Spinal cord (tissue), 10 donors: Measurements from ENCODE around the gene PHIP. TPM values are rescaled to one million over a fixed set of nuclear protein-coding genes. Genes with fewer than 3 reads are reported as not detected.

Experiments used
- DNase-seq, 6 donors: peaks; one replicate each; pipeline versions ENCODE4 v3.0.0 to v3.0.0-alpha.2; 2013 to 2015; ENCODE audit warnings: low spot score in 6 of 6, low read depth in 4 of 6
- H3K27ac ChIP-seq: one replicate; pipeline ENCODE4 v1.5.1; 2013; ENCODE audit warnings: low read depth, low read length, control low read depth
- H3K27me3 ChIP-seq: one replicate; pipeline ENCODE4 v1.6.1; 2013; ENCODE audit warnings: low read length; ENCODE audit not compliant: control insufficient read depth, insufficient read depth
- H3K36me3 ChIP-seq: one replicate; pipeline ENCODE4 v1.6.1; 2013; ENCODE audit warnings: low read length; ENCODE audit not compliant: control insufficient read depth, insufficient read depth
- H3K4me1 ChIP-seq: one replicate; pipeline ENCODE4 v1.6.1; 2013; ENCODE audit warnings: low read length; ENCODE audit not compliant: control insufficient read depth, insufficient read depth
- H3K4me3 ChIP-seq: one replicate; pipeline ENCODE4 v1.5.1; 2013; ENCODE audit warnings: low read depth, low read length, control low read depth
- H3K9me3 ChIP-seq: one replicate; pipeline ENCODE4 v1.6.1; 2013; ENCODE audit warnings: low read length; ENCODE audit not compliant: control insufficient read depth, insufficient read depth
- WGBS: methylation state at CpG from one replicate; pipeline ENCODE4 v1.1.5; 2013; ENCODE audit warnings: missing lambda C conversion rate; ENCODE audit not compliant: insufficient coverage; 5-methylcytosine and 5-hydroxymethylcytosine counted together
- long read RNA-seq, 4 donors: transcript quantifications; one replicate each; lab custom pipeline, GENCODE V29; 2026
- polyA plus RNA-seq, 2 donors: library from polyadenylated mRNA; unstranded; fragments of 120-200 nt; gene quantifications; one replicate each; pipeline ENCODE4 v1.2.1, GENCODE V29; 2013; ENCODE audit not compliant: insufficient read length in 2 of 2
- total RNA-seq, 2 donors: library from RNA; depleted of rRNA in 1 of 2; stranded (reverse); fragments of 120-200 nt in 1 of 2; fragments of >200 nt in 1 of 2; gene quantifications; one replicate each; pipeline versions ENCODE4 v1.2.3 to v1.2.4, GENCODE V29; 2013 to 2014
- donor health status: healthy.

Gene PHIP
- total RNA-seq (10 to 100 TPM; 45.6 to 57.6 TPM), polyA plus RNA-seq (10 to 100 TPM; 20.2 to 31.5 TPM)
- long read RNA-seq, donor 1, full-length matches to known transcripts, result 1 of 1 reads
- long read RNA-seq, donor 1, partial matches to known transcripts, result 0 of 1 reads
- long read RNA-seq, donor 1, other reads (novel, unspliced or antisense), result 0 of 1 reads
- long read RNA-seq, donor 2, result 0 reads
- long read RNA-seq, donor 3, result 0 reads
- long read RNA-seq, donor 4, partial matches to known transcripts, result 7 of 7 reads
- long read RNA-seq, donor 4, other reads (novel, unspliced or antisense), result 0 of 7 reads

DNA sequence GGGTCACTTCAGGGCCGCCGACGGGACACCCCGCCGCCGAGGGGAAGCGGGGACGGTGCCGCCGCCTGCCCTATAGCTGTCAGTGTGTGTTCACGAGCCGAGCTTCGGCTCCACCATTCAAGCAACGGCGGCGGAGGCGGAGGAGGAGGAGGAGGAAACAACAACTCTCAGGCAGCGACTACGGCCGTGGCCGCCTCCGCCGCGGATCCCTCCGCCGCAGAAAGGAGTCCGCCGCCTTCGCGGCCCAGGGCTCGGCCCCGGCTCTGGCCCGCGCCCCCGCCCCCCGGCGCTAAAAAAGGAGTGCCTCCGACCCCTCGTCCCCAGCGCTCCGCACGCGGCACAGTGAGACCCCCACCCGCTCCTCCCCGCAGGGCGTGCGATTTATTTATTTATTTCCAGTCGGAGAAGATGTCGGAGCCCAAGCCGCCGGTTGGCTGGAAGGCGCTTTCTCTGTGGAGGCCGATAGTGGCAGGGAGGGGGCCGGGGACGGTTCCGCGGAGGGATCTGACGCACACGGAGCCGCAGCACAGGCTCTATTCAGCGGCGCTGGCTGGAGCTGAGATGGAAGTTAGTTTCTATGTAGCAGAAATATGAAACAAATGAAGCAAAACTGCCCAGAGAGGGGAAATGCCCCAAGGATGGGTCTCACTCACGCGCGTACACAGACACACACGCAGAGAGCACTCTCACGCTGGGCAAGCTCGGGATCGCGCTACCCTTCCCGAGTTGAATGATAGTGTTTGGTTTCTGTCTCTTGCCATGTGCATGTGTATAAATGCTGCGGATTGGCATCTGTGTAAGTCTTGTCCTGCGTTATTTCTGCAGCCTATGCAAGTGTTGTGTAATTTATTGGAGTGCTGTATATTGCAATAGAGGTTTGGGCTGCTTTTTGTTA is at the start of gene PHIP:
Gene PHIP, minus strand, starts transcription at position 180 of the 895 bp plus-strand sequence. CDS start 186 bp downstream, outside the sequence.
- WGBS, result under 1% methylated on average over 73 of the region's 73 CpGs
- H3K27me3 ChIP-seq, result no peaks in the 10 kb centered on the region
- H3K4me3 ChIP-seq, result peak within 1 kb of the TSS; percentile 94
- H3K4me1 ChIP-seq, result no peaks in the 10 kb centered on the region
- peak; percentile 88 to 99 (median 96) for DNase-seq
- H3K9me3 ChIP-seq, result no peaks in the 10 kb centered on the region
- no peaks in the 10 kb centered on the region for H3K36me3 ChIP-seq
- peak within 1 kb of the TSS; percentile 99 for H3K27ac ChIP-seq

DNA sequence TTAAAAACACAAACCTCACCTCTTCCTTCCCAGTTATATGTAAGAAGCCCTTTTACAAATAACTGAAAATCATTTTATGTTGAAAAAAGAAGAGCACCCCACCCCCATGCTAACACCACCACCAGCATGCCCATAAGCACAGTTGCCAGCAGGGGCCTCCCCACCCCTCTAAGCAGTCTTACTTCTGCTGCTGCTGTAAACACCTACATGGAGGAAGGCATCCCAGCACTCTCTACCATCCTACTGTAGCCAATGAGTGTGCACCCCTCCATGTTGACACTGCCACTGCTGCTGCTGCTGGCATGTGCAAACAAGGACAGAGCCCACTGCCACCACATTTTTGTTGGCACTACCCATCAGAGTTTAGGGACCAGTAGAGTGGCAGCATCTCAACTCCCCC is 49.6 kb upstream of the PHIP start:
- no peak overlapping the region for H3K4me3 ChIP-seq

DNA sequence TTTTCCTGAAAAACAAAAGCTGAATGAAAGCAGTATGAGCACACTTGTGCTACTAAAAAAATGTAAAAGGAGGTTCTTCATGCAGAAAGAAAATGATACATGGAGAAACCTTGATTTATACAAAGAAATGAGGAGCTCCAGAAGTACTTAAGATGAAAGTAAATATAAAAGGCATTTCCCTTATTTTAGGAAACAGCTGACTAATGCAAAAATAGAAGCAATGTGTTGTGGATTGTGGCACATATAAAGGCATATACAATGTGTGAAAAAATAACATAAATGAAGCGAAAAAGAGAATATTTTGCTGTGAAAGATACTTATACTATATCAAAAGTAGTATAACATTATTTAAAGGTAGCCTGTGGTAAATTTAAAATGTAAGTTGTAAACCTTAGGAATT is 41.2 kb upstream of the PHIP start:
- no CpG with 5 or more reads among the region's 1 CpG for WGBS
- H3K27me3 ChIP-seq, result no peaks in the 10 kb centered on the region
- H3K27ac ChIP-seq, result no peak overlapping the region
- no peaks in the 10 kb centered on the region for H3K36me3 ChIP-seq
- H3K4me1 ChIP-seq, result no peaks in the 10 kb centered on the region
- no peak for DNase-seq
- no peak overlapping the region for H3K4me3 ChIP-seq
- H3K9me3 ChIP-seq, result no peaks in the 10 kb centered on the region

More for the DNA sequence above, 49.6 kb upstream of the PHIP start:
- no peaks in the 10 kb centered on the region for H3K4me1 ChIP-seq
- no peak for DNase-seq
- no peaks in the 10 kb centered on the region for H3K36me3 ChIP-seq
- H3K9me3 ChIP-seq, result peaks cover 2% of the 10 kb centered on the region
- no peak overlapping the region for H3K27ac ChIP-seq
- H3K27me3 ChIP-seq, result no peaks in the 10 kb centered on the region

DNA sequence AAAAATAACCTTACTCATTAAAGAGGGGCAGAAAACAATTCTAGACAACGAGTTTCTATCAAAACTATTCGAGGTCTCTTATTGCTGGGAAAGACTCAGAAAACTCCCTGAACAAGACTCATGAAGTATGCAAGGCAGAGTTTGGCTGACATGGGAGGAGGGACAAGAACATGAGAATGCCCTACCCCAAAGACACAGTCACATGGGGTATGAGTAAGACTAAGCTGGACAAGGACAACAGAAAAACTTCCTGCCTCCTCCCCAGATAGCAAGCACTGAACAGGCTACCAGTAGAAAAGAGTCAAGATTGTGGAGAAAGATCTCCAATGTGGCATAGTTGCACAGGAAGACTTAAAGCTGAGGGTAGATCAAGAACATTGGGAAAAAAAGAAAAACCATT is 39.7 kb upstream of the PHIP start:
- H3K9me3 ChIP-seq, result no peaks in the 10 kb centered on the region
- no peak overlapping the region for H3K27ac ChIP-seq
- no peaks in the 10 kb centered on the region for H3K27me3 ChIP-seq
- no peaks in the 10 kb centered on the region for H3K4me1 ChIP-seq
- H3K4me3 ChIP-seq, result no peak overlapping the region
- WGBS, result no CpG with 5 or more reads among the region's 2 CpGs
- H3K36me3 ChIP-seq, result no peaks in the 10 kb centered on the region
- DNase-seq, result no peak

DNA sequence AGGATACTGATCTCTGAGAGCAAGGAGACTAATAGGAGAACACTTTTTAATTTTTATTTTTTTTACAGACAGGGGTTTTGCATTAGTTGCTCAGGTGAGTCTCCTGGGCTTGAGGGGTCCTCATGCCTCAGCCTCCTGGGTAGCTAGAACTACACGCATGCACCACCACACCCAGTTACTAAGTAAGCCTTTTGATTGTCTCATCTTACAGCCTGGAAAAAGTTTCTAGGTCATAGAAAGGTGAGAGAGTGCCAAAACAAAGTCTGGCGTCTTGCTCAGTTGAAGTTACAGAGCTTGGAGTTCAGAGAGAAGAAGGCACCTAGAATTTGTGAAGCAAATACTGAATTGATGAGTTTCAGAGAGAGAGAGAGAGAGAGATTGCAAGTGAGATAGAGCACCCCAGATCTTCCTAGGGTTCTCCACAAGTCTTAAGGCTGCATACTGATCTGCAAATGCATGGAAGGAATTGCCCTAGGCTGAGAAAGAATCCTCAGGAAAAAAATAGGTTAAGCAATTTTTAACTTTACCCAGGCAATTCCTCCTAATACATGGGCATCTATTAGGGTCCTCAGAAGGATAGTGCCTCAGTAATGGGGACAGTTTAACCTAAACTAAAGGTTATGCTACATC is 37.6 kb upstream of the PHIP start:
- Histone ChIP-seq H3K9me3 (no peaks in the 10 kb centered on the region), H3K27ac (no peak overlapping the region), H3K27me3 (no peaks in the 10 kb centered on the region), H3K36me3 (no peaks in the 10 kb centered on the region), H3K4me3 (no peak overlapping the region), H3K4me1 (no peaks in the 10 kb centered on the region)
- WGBS, result 50% methylated on average over 1 of the region's 2 CpGs
- DNase-seq, result peak in 1 of 6 donors; percentile 1

DNA sequence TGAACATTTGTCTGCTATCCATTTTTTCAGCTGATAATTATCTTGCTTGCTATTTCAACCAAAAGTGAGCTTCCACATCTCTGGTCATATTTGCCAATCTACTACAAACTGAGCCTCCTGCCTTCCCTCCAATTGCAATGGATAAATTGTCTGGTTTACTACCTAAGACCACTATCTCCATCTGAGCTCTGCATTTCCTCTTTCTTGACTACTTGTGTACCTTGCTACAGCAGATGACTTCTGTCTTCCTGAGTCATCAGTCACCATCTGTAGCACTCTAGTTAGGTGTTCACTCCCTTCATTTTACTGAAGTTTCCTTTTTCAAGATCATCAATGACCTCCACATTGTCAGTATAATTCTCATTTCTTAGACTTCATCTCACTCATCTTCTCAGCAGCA is 33.5 kb upstream of the PHIP start:
- DNase-seq, result no peak
- Histone ChIP-seq H3K27ac (no peak overlapping the region), H3K4me1 (no peaks in the 10 kb centered on the region), H3K27me3 (no peaks in the 10 kb centered on the region), H3K9me3 (no peaks in the 10 kb centered on the region), H3K4me3 (no peak overlapping the region), H3K36me3 (no peaks in the 10 kb centered on the region)

DNA sequence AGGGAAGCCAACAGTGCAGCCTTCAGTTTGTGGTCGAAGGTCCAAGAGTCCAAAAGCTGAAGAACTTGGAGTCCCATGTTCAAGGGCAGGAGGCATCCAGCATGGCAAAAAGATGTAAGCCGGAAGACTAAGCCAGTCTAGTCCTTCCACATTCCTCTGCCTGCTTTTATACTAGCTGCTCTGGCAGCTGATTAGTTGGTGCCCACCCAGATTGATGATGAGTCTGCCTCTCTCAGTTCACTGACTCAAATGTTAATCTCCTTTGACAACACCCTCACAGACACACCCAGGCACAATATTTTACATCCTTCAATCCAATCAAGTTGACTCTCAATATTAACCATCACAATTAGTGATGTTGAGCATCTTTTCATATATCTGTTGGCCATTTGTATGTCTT is 23.1 kb upstream of the PHIP start:
- Histone ChIP-seq H3K27ac (no peak overlapping the region), H3K36me3 (no peaks in the 10 kb centered on the region), H3K4me3 (no peak overlapping the region), H3K9me3 (no peaks in the 10 kb centered on the region), H3K4me1 (no peaks in the 10 kb centered on the region), H3K27me3 (no peaks in the 10 kb centered on the region)
- DNase-seq, result no peak
- 100% methylated on average over 2 of the region's 2 CpGs for WGBS

DNA sequence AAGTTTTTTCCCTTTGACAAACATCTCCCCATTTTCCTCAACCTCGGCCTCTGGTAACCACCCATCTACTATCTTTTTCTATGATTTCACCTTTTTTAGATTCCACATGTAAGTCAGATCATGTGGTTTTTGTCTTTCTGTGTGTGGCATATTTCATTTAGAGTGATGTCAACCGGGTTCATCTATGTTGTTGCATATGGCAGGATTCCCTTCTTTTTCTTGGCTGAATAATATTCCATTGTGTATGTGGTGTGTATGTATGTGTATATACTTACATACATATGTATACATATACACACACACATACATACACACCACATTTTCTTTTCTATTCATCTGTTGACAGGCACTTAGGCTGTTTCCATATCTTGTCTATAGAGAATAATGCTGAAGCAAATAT is 22.2 kb upstream of the PHIP start:
- DNase-seq, result no peak
- no peaks in the 10 kb centered on the region for H3K9me3 ChIP-seq
- H3K4me1 ChIP-seq, result no peaks in the 10 kb centered on the region
- WGBS, result no CpG with 5 or more reads among the region's 2 CpGs
- no peak overlapping the region for H3K4me3 ChIP-seq
- no peaks in the 10 kb centered on the region for H3K36me3 ChIP-seq
- no peak overlapping the region for H3K27ac ChIP-seq
- no peaks in the 10 kb centered on the region for H3K27me3 ChIP-seq

DNA sequence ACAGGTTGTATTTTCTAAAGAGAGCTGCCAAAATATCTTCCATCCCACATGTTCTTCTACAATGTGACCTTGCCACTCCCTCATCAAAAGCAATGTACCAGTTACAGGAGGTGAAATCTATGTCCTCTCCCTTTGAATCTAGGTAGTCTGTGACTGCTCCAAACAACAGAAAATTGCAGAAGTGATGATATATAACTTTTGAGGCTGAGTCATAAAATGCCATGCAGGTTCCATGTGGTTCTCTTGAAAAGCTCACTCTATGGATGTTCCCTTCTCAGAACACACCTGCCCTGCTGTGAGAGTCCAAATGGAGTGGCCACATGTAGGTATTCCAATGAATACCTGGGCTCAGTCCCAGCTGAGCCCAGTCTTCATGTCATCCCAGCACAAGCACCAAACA is 16.9 kb upstream of the PHIP start:
- no peaks in the 10 kb centered on the region for H3K9me3 ChIP-seq
- H3K4me1 ChIP-seq, result no peaks in the 10 kb centered on the region
- H3K27me3 ChIP-seq, result no peaks in the 10 kb centered on the region
- H3K27ac ChIP-seq, result no peak overlapping the region
- H3K36me3 ChIP-seq, result no peaks in the 10 kb centered on the region
- no peak for DNase-seq
- H3K4me3 ChIP-seq, result no peak overlapping the region
